T-cell (primary cell): ENCODE results near the gene PROK1. TPM values are rescaled to one million over a fixed set of nuclear protein-coding genes. Genes with fewer than 3 reads are reported as not detected.

Experiments used
- ATAC-seq, 4 experiments: fragments of 200-7000 bp in 3 of 4; fragments of 150-1000 bp in 1 of 4; cut with Tn5 transposase; replicated peaks in 1 of 4; 1 replicate in 3 of 4; 2 replicates in 1 of 4; pipeline ENCODE4 v1.10.0; 2021; ENCODE audit warnings: moderate library complexity in 3 of 4, mild to moderate bottlenecking in 2 of 4, moderate number of reproducible peaks in 1 of 4
- CTCF ChIA-PET, 2 donors: fragments of 300-600 bp; sonication (Branson Sonifier 250); formaldehyde crosslinking; loops; one replicate each; lab custom pipeline; 2022; ENCODE audit warnings: antibody characterized with exemption in 2 of 2; lab: Charles Lee
- POLR2A ChIA-PET, 2 donors: fragments of 300-600 bp; sonication (Branson Sonifier 250); formaldehyde crosslinking; loops; one replicate each; lab custom pipeline; 2022; ENCODE audit warnings: antibody characterized with exemption in 2 of 2; lab: Charles Lee
- DNase-seq, 35 experiments: peaks; one replicate each; pipeline versions ENCODE4 v3.0.0 to v3.0.0-alpha.2; 2013 to 2023
- H3K27ac ChIP-seq: one replicate; pipeline ENCODE4 v1.5.1; 2013; ENCODE audit warnings: low read length
- H3K27me3 ChIP-seq, 2 experiments: replicated peaks in 1 of 2; 1 replicate in 1 of 2; 2 replicates in 1 of 2; pipeline versions ENCODE4 v1.6.1 to v1.7.0; 2013; ENCODE audit warnings: low read length in 1 of 2, mixed read lengths in 1 of 2; ENCODE audit not compliant: control insufficient read depth in 2 of 2, insufficient read depth in 2 of 2; ENCODE audit errors: extremely low read depth in 1 of 2
- H3K36me3 ChIP-seq, 2 donors: 1 replicate in 1 of 2; 2 replicates in 1 of 2; pipeline versions ENCODE4 v1.6.1 to v1.7.0; 2013; ENCODE audit warnings: low read length in 1 of 2; ENCODE audit not compliant: control insufficient read depth in 2 of 2, insufficient read depth in 1 of 2; ENCODE audit errors: extremely low read depth in 1 of 2
- H3K4me1 ChIP-seq, 2 experiments: 1 replicate in 1 of 2; 2 replicates in 1 of 2; pipeline versions ENCODE4 v1.6.1 to v1.7.0; 2013; ENCODE audit warnings: low read length in 2 of 2, mixed read lengths in 1 of 2; ENCODE audit not compliant: insufficient read depth in 2 of 2, control insufficient read depth in 1 of 2; ENCODE audit errors: extremely low read depth in 1 of 2
- H3K4me3 ChIP-seq, 2 donors: 1 replicate in 1 of 2; 2 replicates in 1 of 2; pipeline versions ENCODE4 v1.5.1 to v1.7.0; 2013; ENCODE audit warnings: mild to moderate bottlenecking in 2 of 2, low read length in 1 of 2, moderate library complexity in 1 of 2; ENCODE audit not compliant: control insufficient read depth in 1 of 2; ENCODE audit errors: extremely low read depth in 1 of 2
- H3K9me3 ChIP-seq: 2 replicates; pipeline ENCODE4 v1.7.0; 2013
- H3K27ac Mint-ChIP-seq, 2 donors: one replicate each; pipeline ENCODE4 v1.8.0; 2020 to 2021; ENCODE audit warnings: mild to moderate bottlenecking in 2 of 2, mixed read lengths in 2 of 2
- H3K27me3 Mint-ChIP-seq, 2 donors: one replicate each; pipeline ENCODE4 v1.8.0; 2021 to 2022; ENCODE audit warnings: mixed read lengths in 2 of 2
- H3K36me3 Mint-ChIP-seq: one replicate; pipeline ENCODE4 v1.8.0; 2021; ENCODE audit warnings: mixed read lengths
- H3K4me1 Mint-ChIP-seq, 3 donors: one replicate each; pipeline ENCODE4 v1.8.0; 2020 to 2022; ENCODE audit warnings: mixed read lengths in 3 of 3, mild to moderate bottlenecking in 1 of 3
- H3K4me3 Mint-ChIP-seq, 3 donors: one replicate each; pipeline ENCODE4 v1.8.0; 2020 to 2022; ENCODE audit warnings: mild to moderate bottlenecking in 3 of 3, mixed read lengths in 3 of 3, moderate library complexity in 3 of 3
- H3K9me3 Mint-ChIP-seq, 3 donors: one replicate each; pipeline ENCODE4 v1.8.0; 2020 to 2022; ENCODE audit warnings: mixed read lengths in 3 of 3
- WGBS: methylation state at CpG from one replicate; pipeline ENCODE4 v1.1.5; 2013; ENCODE audit warnings: missing lambda C conversion rate; ENCODE audit not compliant: insufficient coverage; 5-methylcytosine and 5-hydroxymethylcytosine counted together
- total RNA-seq, 35 experiments: library from RNA in 6 of 35; stranded (reverse) in 6 of 35; fragments of 120-200 nt in 1 of 35; gene quantifications; one replicate each; pipeline versions ENCODE4 v1.2.1 to v1.2.4 and lab custom pipeline; 2013 to 2026

The PROK1 gene
- total RNA-seq, 5 donors from 2014 or later (not counting 1 experiment from before 2014, with no cell fraction given) = 0.20 TPM; not detected in 4

DNA sequence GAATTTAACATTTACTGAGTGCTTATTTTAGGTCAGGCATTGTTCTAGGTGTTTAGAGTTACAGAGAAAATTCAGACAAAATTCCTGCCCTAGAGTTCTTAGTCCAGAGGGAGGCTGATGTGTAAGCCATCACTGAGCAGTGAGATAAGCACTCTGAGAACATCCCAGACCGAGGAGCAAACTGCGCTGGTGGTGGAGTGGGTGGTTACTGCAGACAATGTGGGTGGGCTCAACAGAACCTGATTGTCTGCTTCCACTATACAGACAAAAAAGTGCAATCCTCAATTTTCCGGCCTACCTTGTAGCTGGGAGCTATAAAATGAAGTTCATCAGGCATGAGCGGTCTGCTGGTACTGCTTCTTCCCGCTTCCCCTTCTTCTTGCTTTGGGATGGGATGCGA lies 23.5 kb downstream of the PROK1 start:
- H3K36me3 ChIP-seq = no peaks in the 10 kb centered on the region
- H3K4me3 ChIP-seq = no peak overlapping the region
- H3K9me3 ChIP-seq = no peaks in the 10 kb centered on the region
- ChIA-PET CTCF (interaction anchor here in 1 of 2 donors (0.6 kb wide), 1 partner anchor 183 kb away, joined by 3 read pairs; no protein-coding TSS in a partner anchor), POLR2A (no interaction called here)
- 86% methylated on average over 3 of the region's 6 CpGs for WGBS
- Mint-ChIP-seq H3K27me3 (peaks cover 0 to 13% of the 10 kb centered on the region in 2 donors), H3K4me3 (no peak overlapping the region), H3K36me3 (no peaks in the 10 kb centered on the region), H3K27ac (no peak overlapping the region), H3K9me3 (no peaks in the 10 kb centered on the region), H3K4me1 (no peaks in the 10 kb centered on the region)
- H3K27me3 ChIP-seq = peaks cover 0 to 14% of the 10 kb centered on the region in 2 experiments
- no peak overlapping the region for H3K27ac ChIP-seq
- no peak for DNase-seq
- no peak for ATAC-seq
- no peaks in the 10 kb centered on the region for H3K4me1 ChIP-seq

DNA sequence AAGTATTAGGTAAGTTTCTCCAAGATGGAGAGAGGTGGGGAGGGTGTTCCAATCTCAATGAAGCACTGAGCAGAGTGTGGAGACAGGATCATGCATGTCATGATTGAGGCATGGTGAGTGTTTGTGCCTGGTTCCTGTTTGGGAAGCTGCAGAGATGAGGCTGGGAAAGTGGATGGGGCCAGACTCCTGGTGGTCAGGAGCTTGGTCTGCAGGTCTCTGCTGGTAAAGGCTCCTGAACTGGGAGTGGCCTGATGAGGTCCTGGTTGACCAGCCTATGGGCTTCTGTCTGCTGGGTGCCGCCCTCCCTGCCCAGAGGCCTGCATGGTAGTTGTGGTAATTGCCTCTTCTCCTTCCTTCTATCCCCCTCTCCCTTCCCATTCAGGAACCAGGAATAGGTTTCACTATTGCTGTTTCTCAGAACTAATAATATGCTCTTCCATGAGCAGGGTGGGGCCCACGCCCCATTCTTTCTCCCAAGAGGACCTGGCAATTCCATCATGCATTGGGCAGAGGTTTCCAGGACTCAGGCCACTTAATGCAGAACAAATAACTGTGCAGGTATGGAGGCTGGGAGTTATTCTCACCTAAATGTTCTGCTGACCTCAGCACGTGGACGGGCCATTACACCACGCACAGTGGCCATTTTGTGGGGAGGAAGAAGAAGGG lies 24.5 kb downstream of the PROK1 start:
- CTCF ChIA-PET = no interaction called here

DNA sequence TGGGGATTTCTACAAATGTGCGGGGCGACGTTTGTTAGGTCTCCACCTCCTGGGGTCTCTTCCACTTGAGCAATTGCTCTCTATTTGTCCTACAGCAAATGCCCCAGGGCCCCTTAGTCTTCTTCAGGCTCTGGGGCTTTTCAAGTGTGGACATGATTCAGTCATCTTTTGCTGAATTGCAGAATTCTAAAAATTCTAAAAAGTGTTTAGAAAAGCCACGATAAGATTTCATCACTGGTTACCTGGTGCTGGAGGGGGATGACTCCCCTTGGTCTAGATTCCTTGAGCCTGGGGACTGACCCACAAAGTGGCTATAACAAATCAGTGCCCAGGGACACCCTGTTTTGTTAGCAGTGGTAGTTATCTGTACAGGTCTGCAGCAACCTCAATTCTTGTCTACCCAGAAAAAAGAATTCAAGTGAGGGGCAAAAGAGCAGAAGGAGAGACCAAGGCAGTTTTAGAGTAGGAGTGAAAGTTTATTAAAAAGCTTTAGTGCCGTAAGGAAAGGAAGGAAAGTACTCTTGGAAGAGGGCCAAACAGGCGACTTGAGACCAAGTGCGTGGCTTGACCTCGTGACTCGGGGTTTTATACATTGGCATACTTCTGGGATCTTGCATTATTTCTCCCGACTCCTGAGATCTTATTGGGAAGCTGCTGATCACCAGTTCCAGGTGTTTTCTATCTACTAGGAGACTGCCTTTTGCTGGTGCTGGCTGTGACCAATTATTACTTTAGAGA lies 25.2 kb downstream of the PROK1 start:
- no peaks in the 10 kb centered on the region for H3K4me1 ChIP-seq
- H3K4me3 Mint-ChIP-seq = no peak overlapping the region
- no peaks in the 10 kb centered on the region for H3K4me1 Mint-ChIP-seq
- H3K36me3 Mint-ChIP-seq = no peaks in the 10 kb centered on the region
- no peak overlapping the region for H3K4me3 ChIP-seq
- peaks cover 0 to 13% of the 10 kb centered on the region in 2 experiments for H3K27me3 ChIP-seq
- DNase-seq = no peak
- ChIA-PET CTCF (no interaction called here), POLR2A (no interaction called here)
- ATAC-seq = no peak
- 46% methylated on average over 6 of the region's 10 CpGs for WGBS
- H3K27ac ChIP-seq = no peak overlapping the region
- no peaks in the 10 kb centered on the region for H3K9me3 ChIP-seq
- H3K36me3 ChIP-seq = no peaks in the 10 kb centered on the region
- peaks cover 0 to 6% of the 10 kb centered on the region in 2 donors for H3K27me3 Mint-ChIP-seq
- no peak overlapping the region for H3K27ac Mint-ChIP-seq
- no peaks in the 10 kb centered on the region for H3K9me3 Mint-ChIP-seq

More for the DNA sequence above, 24.5 kb downstream of the PROK1 start:
- no peak overlapping the region for H3K4me3 ChIP-seq
- H3K36me3 Mint-ChIP-seq = no peaks in the 10 kb centered on the region
- no peak overlapping the region for H3K27ac Mint-ChIP-seq
- no peaks in the 10 kb centered on the region for H3K9me3 Mint-ChIP-seq
- H3K9me3 ChIP-seq = no peaks in the 10 kb centered on the region
- no peaks in the 10 kb centered on the region for H3K36me3 ChIP-seq
- H3K4me1 Mint-ChIP-seq = no peaks in the 10 kb centered on the region
- 60% methylated on average over 1 of the region's 5 CpGs for WGBS
- no peak overlapping the region for H3K27ac ChIP-seq
- H3K4me1 ChIP-seq = no peaks in the 10 kb centered on the region
- peaks cover 0 to 13% of the 10 kb centered on the region in 2 donors for H3K27me3 Mint-ChIP-seq
- ATAC-seq = no peak
- H3K27me3 ChIP-seq = peaks cover 0 to 16% of the 10 kb centered on the region in 2 experiments
- no peak for DNase-seq
- POLR2A ChIA-PET = no interaction called here
- no peak overlapping the region for H3K4me3 Mint-ChIP-seq

DNA sequence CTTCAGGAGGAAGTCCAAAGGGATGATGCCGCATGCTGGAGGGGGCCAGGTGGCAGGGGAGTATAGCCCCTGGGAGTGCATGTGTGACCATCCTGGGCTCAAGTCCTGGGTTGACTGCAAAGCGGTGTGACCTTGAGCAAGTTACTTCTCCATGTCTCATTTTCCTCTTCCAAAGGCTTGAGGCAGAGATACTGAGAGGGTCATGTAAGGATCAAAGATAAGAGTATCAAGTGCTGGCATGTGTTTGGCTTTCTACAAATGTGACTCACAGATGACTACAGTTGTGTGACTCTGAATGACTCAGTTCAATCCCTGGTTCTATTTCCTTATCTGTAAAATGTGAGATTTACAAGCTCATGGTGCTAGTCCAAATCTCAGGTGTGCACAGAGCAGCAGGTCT lies 26.1 kb downstream of the PROK1 start:
- ATAC-seq (no peak), DNase-seq (no peak)
- H3K27me3 Mint-ChIP-seq = peaks cover 0 to 2% of the 10 kb centered on the region in 2 donors
- WGBS = no CpG with 5 or more reads among the region's 2 CpGs
- CTCF ChIA-PET = no interaction called here
- Histone ChIP-seq H3K4me3 (no peak overlapping the region), H3K27me3 (peaks cover 0 to 15% of the 10 kb centered on the region in 2 experiments), H3K27ac (no peak overlapping the region), H3K36me3 (no peaks in the 10 kb centered on the region), H3K4me1 (no peaks in the 10 kb centered on the region), H3K9me3 (no peaks in the 10 kb centered on the region)
- H3K9me3 Mint-ChIP-seq = no peaks in the 10 kb centered on the region
- no peak overlapping the region for H3K27ac Mint-ChIP-seq
- no peak overlapping the region for H3K4me3 Mint-ChIP-seq
- no peaks in the 10 kb centered on the region for H3K36me3 Mint-ChIP-seq
- POLR2A ChIA-PET = no interaction called here
- no peaks in the 10 kb centered on the region for H3K4me1 Mint-ChIP-seq

DNA sequence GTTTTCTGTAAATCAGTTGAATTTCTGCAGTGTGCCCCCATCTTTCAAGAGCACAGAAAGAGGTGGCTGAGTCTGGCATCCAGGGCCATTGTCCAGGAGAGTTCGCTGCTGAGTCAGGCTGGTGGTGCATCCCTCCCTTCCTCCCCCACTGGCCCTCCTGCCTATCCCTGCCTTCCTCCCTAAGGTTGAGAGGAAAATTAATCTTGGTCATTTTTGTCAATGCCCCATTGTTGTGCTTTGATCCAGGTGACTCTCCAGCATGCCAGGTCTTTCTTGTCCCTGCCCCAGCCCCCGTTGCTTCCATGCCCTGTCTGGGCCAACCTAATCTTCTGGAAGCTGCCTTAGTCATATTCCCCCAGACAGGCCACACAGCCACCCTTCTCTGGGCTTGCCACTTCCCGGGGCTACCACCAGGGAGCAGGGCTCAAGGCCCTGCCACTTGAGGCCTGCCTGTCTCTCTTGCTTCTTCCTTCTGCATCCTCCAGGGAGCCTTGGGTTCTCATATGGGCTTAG lies 26.6 kb downstream of the PROK1 start:
- Mint-ChIP-seq H3K9me3 (no peaks in the 10 kb centered on the region), H3K4me1 (no peaks in the 10 kb centered on the region), H3K27ac (no peak overlapping the region), H3K4me3 (no peak overlapping the region), H3K27me3 (no peaks in the 10 kb centered on the region), H3K36me3 (no peaks in the 10 kb centered on the region)
- 68% methylated on average over 2 of the region's 3 CpGs for WGBS
- H3K36me3 ChIP-seq = no peaks in the 10 kb centered on the region
- H3K9me3 ChIP-seq = no peaks in the 10 kb centered on the region
- H3K4me3 ChIP-seq = no peak overlapping the region
- ChIA-PET CTCF (no interaction called here), POLR2A (no interaction called here)
- H3K27me3 ChIP-seq = peaks cover 0 to 14% of the 10 kb centered on the region in 2 experiments
- no peak overlapping the region for H3K27ac ChIP-seq
- no peaks in the 10 kb centered on the region for H3K4me1 ChIP-seq
- DNase-seq (no peak), ATAC-seq (no peak)

DNA sequence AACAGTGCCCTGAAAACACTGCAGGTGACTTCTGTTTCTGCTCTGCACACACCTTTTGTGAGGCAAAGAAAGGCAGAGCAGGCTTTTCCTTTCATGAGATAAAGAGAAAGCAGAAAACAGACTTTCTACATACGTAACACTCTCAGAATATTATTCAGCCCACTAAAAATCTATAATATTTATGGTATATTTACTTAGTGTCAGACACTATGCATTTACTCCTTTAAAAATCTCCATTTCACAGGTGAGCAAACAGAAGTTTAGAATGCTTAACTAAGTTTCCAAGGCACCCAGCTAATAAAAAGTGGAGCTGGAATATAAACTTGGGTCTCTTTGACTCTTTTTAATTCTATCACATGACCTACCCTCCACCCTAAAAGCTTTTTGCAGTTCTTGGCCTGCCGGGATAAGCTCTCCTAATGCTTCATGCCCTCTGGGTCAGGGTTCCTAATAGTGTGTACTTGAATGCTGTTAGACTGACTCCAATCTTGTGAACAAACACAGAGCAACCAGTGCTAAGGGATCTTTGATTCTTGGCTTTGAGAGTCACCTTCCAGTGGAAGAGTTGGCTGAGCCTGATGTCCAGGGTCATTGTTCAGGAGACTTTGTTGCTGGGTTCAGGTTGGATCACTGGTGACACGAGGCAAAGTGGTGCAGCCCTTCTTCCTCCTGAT lies 27.2 kb downstream of the PROK1 start:
- H3K4me1 ChIP-seq = no peaks in the 10 kb centered on the region
- CTCF ChIA-PET = no interaction called here
- H3K9me3 ChIP-seq = no peaks in the 10 kb centered on the region
- ATAC-seq (no peak), DNase-seq (no peak)
- no peak overlapping the region for H3K27ac Mint-ChIP-seq
- H3K27me3 Mint-ChIP-seq = peaks cover under 1% of the 10 kb centered on the region in 2 donors
- no peaks in the 10 kb centered on the region for H3K36me3 ChIP-seq
- POLR2A ChIA-PET = no interaction called here
- H3K4me3 Mint-ChIP-seq = no peak overlapping the region
- H3K27ac ChIP-seq = no peak overlapping the region
- no peaks in the 10 kb centered on the region for H3K36me3 Mint-ChIP-seq
- H3K9me3 Mint-ChIP-seq = no peaks in the 10 kb centered on the region
- no peak overlapping the region for H3K4me3 ChIP-seq
- peaks cover 0 to 15% of the 10 kb centered on the region in 2 experiments for H3K27me3 ChIP-seq
- H3K4me1 Mint-ChIP-seq = peaks cover 0 to 3% (median under 1%) of the 10 kb centered on the region in 3 donors
- WGBS = no CpG with 5 or more reads among the region's 3 CpGs
